ENCODE data around the gene HS3ST4. TPM values are rescaled to one million over a fixed set of nuclear protein-coding genes. Genes with fewer than 3 reads are reported as not detected.

HS3ST4 gene
- total and polyA plus RNA-seq, 2 donors (not counting 3 experiments of a cell fraction or from before 2014, with no cell fraction given): not detected

DNA sequence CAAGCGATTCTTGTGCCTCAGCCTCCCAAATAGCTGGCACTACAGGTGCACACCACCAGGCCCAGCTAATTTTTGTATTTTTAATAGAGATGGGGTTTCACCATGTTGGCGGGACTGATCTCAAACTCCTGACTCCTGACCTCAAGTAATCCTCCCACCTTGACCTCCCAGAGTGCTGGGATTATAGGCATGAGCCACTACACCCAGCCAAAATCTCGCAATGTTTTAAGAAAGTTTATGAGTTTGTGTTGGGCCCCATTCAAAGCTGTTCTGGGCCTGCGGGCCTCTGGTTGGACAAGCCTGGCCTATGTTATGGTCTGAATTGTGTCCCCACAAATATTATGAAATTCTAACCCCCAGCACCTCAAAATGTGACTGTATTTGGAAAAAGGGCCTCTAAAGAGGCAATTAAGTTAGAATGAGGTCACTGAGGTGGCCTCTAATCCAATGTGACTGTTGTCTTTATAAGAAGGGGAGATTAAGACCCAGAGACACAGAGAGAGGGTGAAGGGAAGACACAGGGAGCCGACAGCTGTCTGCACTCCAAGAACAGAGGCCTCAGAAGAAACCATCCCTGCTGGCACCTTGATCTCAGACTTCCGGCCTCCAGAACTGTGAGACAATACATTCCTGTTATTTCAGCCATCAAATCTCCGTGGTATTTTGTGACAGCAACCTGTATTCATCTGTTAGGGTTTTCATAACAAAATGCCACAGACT lies 469.9 kb downstream of the HS3ST4 start:
- DNase-seq (ENCODE audit: low read depth, low spot score) (no peak), FAIRE-seq (no peak)
- Histone ChIP-seq H3K4me1 (ENCODE audit: control insufficient read depth, extremely low read depth, insufficient read depth, low read length) (no peaks in the 10 kb centered on the region), H3K9me3 (replicated peaks; ENCODE audit: control insufficient read depth, insufficient read depth, low read length) (peaks cover 6% of the 10 kb centered on the region), H4K20me1 (replicated peaks; ENCODE audit: control insufficient read depth, extremely low read depth, insufficient read depth, low read length) (no peaks in the 10 kb centered on the region), H3K36me3 (ENCODE audit: control insufficient read depth in 2 of 2, extremely low read depth in 1 of 2, insufficient read depth in 2 of 2, low read length in 2 of 2) (no peaks in the 10 kb centered on the region), H3K27ac (ENCODE audit: insufficient read depth, low read depth, low read length) (no peak overlapping the region), H3K9ac (replicated peaks; ENCODE audit: extremely low read depth, insufficient read depth, low read length) (no peak overlapping the region), H3K79me2 (ENCODE audit: control insufficient read depth, insufficient read depth, low read length) (no peaks in the 10 kb centered on the region), H3K4me2 (ENCODE audit: insufficient read depth, low read length) (no peak overlapping the region), H3K27me3 (ENCODE audit: control insufficient read depth in 2 of 2, insufficient read depth in 2 of 2, low read length in 2 of 2) (no peaks in the 10 kb centered on the region), H3K9me1 (replicated peaks; ENCODE audit: control insufficient read depth, extremely low read depth, insufficient read depth, low read length) (no peaks in the 10 kb centered on the region), H3K4me3 (replicated peaks in 1 of 3; ENCODE audit: insufficient read depth in 1 of 3, low read depth in 1 of 3, low read length in 3 of 3) (no peak overlapping the region), H2AFZ (ENCODE audit: low read depth, low read length) (no peak overlapping the region)
- intact Hi-C loops (cut with micrococcal nuclease): no loop called here
- dilution Hi-C loops (cut with MboI; ENCODE audit: extremely low pct_ligation_motif_present, low sequenced_read_pairs): no loop called here
- TF ChIP-seq JUN (IDR thresholded peaks at IDR 0.05; ENCODE audit: borderline replicate concordance, insufficient read depth, insufficient read length, low read depth): no peak
- TF ChIP-seq, protein P1, sequence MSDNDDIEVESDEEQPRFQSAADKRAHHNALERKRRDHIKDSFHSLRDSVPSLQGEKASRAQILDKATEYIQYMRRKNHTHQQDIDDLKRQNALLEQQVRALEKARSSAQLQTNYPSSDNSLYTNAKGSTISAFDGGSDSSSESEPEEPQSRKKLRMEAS (IDR thresholded peaks at IDR 0.05; ENCODE audit: insufficient read depth, insufficient read length): no peak
- TF ChIP-seq MYC (IDR thresholded peaks at IDR 0.05; ENCODE audit: low read depth, low read length): no peak
- TF ChIP-seq FOS (IDR thresholded peaks at IDR 0.05; ENCODE audit: borderline replicate concordance, insufficient read depth, low read length): no peak
- TF ChIP-seq EZH2 (IDR thresholded peaks at IDR 0.05; ENCODE audit: borderline replicate concordance, low read depth, low read length, severe bottlenecking): no peak
- TF ChIP-seq, protein P2, sequence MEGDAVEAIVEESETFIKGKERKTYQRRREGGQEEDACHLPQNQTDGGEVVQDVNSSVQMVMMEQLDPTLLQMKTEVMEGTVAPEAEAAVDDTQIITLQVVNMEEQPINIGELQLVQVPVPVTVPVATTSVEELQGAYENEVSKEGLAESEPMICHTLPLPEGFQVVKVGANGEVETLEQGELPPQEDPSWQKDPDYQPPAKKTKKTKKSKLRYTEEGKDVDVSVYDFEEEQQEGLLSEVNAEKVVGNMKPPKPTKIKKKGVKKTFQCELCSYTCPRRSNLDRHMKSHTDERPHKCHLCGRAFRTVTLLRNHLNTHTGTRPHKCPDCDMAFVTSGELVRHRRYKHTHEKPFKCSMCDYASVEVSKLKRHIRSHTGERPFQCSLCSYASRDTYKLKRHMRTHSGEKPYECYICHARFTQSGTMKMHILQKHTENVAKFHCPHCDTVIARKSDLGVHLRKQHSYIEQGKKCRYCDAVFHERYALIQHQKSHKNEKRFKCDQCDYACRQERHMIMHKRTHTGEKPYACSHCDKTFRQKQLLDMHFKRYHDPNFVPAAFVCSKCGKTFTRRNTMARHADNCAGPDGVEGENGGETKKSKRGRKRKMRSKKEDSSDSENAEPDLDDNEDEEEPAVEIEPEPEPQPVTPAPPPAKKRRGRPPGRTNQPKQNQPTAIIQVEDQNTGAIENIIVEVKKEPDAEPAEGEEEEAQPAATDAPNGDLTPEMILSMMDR (IDR thresholded peaks at IDR 0.05; ENCODE audit: extremely low read depth in 1 of 2, insufficient read depth in 1 of 2, low read depth in 1 of 2, low read length in 2 of 2): no peak
- no peak for TF ChIP-seq POLR2A (IDR thresholded peaks at IDR 0.05; ENCODE audit: low read depth, low read length)
- no peak for TF ChIP-seq GATA2 (IDR thresholded peaks at IDR 0.05; ENCODE audit: insufficient read depth, insufficient read length, low read depth, low read length)
- TF ChIP-seq POLR2AphosphoS5 (IDR thresholded peaks at IDR 0.05; ENCODE audit: insufficient read depth, low read depth, low read length): no peak
- ChIA-PET CTCF (no interaction called here), POLR2A (no interaction called here)
- no TSS peak for BruUV-seq (replicated peaks)

Measured in endothelial cell of umbilical vein (primary cell).